ENCODE data around the gene CP.

CP gene

GRCh38 chr3:149122721-149123578, 98.7 kb downstream of the CP start:
- DNase-seq (ENCODE audit: low read depth, low spot score) = no peak
